Endothelial cell of hepatic sinusoid (primary cell): Measurements from ENCODE around the gene SMIM32.

Experiments used
- in situ Hi-C: cut with HindIII; loops from 2 replicates; pipeline ENCODE4 v1.10.0; 2017; ENCODE audit warnings: low sequenced_read_pairs

Gene SMIM32

GRCh38 chr5:136192526-136193321 lies at the start of gene SMIM32:
TSS of gene SMIM32 (minus strand) at chr5:136193162. CDS start at chr5:136192524, 638 bp downstream.
- in situ Hi-C loops, result no loop called here

- in situ Hi-C loops, result no loop called here
These were observed 49.6 kb upstream of the SMIM32 start for GRCh38 chr5:136242611-136243010.

- in situ Hi-C loops, result no loop called here
These were observed 49.2 kb upstream of the SMIM32 start for GRCh38 chr5:136242136-136242535.

- in situ Hi-C loops, result no loop called here
These were observed 47.9 kb upstream of the SMIM32 start for GRCh38 chr5:136240894-136241293.

- in situ Hi-C loops, result no loop called here
These were observed 43.6 kb upstream of the SMIM32 start for GRCh38 chr5:136236479-136237083.

- in situ Hi-C loops, result no loop called here
These were observed 42.4 kb upstream of the SMIM32 start for GRCh38 chr5:136235321-136235720.

GRCh38 chr5:136232316-136232715 lies 39.4 kb upstream of the SMIM32 start:
- in situ Hi-C loops, result no loop called here

GRCh38 chr5:136230176-136230575 lies 37.2 kb upstream of the SMIM32 start:
- in situ Hi-C loops, result no loop called here

- in situ Hi-C loops, result no loop called here
These were observed 35.3 kb upstream of the SMIM32 start for GRCh38 chr5:136228136-136228757.

- in situ Hi-C loops, result no loop called here
These were observed 33.4 kb upstream of the SMIM32 start for GRCh38 chr5:136226401-136226800.

- in situ Hi-C loops, result no loop called here
These were observed 32.8 kb upstream of the SMIM32 start for GRCh38 chr5:136225796-136226195.

GRCh38 chr5:136222580-136223235 lies 29.7 kb upstream of the SMIM32 start:
- in situ Hi-C loops, result loop anchor here (5.0 kb wide), 1 partner anchor 50 kb away; no protein-coding TSS in a partner anchor

- in situ Hi-C loops, result loop anchor here (5.0 kb wide), 1 partner anchor 49 kb away; no protein-coding TSS in a partner anchor
These were observed 28.4 kb upstream of the SMIM32 start for GRCh38 chr5:136221340-136221739.

- in situ Hi-C loops, result no loop called here
These were observed 23.3 kb upstream of the SMIM32 start for GRCh38 chr5:136216230-136216629.

- in situ Hi-C loops, result no loop called here
These were observed 22.9 kb upstream of the SMIM32 start for GRCh38 chr5:136215812-136216211.

GRCh38 chr5:136213919-136214493 lies 21.0 kb upstream of the SMIM32 start:
- in situ Hi-C loops, result no loop called here

GRCh38 chr5:136212252-136212721 lies 19.3 kb upstream of the SMIM32 start:
- in situ Hi-C loops, result no loop called here

GRCh38 chr5:136211282-136212040 lies 18.5 kb upstream of the SMIM32 start:
- in situ Hi-C loops, result no loop called here

GRCh38 chr5:136210259-136210658 lies 17.3 kb upstream of the SMIM32 start:
- in situ Hi-C loops, result no loop called here

- in situ Hi-C loops, result no loop called here
These were observed 16.5 kb upstream of the SMIM32 start for GRCh38 chr5:136209346-136209910.
